HEK293T (cell line): ENCODE results near the gene RYK.

Source experiments
- BHLHE40 ChIP-seq: fragments of 450-650 bp; IDR thresholded peaks from 2 replicates; pipeline ENCODE4 v1.6.1; 2016; ENCODE audit warnings: mild to moderate bottlenecking, moderate library complexity, borderline replicate concordance
- CTBP1 ChIP-seq: fragments of 450-650 bp; IDR thresholded peaks from 2 replicates; pipeline ENCODE4 v1.6.1; 2016; ENCODE audit warnings: borderline replicate concordance
- FOXK2 ChIP-seq: fragments of 450-650 bp; IDR thresholded peaks from 2 replicates; pipeline ENCODE4 v1.6.1; 2016; ENCODE audit warnings: mild to moderate bottlenecking
- SP1 ChIP-seq: fragments of 450-650 bp; IDR thresholded peaks from 2 replicates; pipeline ENCODE4 v1.6.1; 2017
- SUZ12 ChIP-seq: fragments of 450-650 bp; IDR thresholded peaks from 2 replicates; pipeline ENCODE4 v1.6.1; 2016; ENCODE audit warnings: mild to moderate bottlenecking
- ZNF384 ChIP-seq: fragments of 450-650 bp; IDR thresholded peaks from 2 replicates; pipeline ENCODE4 v1.6.1; 2016
- TF ChIP-seq, protein P1 (sequence below): fragments of 450-650 bp; IDR thresholded peaks from 2 replicates; pipeline ENCODE4 v1.6.1; 2016

DNA sequence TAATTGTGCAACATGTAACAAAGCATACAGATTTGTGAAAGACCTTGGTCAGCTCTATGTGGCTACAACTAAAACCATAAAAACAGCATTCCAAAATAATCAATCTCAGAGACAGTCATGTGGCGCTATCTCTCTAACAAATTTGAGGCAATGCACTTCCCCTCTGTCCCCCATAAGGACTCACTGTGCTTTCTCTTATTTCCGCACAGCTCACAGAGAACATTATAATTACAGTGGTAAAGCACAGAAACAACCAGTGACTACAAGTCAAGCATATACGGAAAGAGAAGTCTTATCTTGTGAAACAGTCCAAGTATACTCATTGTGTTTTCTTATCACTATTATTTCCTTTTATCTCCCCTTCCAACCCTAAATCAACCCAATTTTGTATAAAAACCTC is 64.3 kb downstream of the RYK start:
- TF ChIP-seq ZNF384: no peak
- no peak for TF ChIP-seq BHLHE40
- no peak for TF ChIP-seq SP1
- TF ChIP-seq CTBP1: no peak
- TF ChIP-seq, protein P1, sequence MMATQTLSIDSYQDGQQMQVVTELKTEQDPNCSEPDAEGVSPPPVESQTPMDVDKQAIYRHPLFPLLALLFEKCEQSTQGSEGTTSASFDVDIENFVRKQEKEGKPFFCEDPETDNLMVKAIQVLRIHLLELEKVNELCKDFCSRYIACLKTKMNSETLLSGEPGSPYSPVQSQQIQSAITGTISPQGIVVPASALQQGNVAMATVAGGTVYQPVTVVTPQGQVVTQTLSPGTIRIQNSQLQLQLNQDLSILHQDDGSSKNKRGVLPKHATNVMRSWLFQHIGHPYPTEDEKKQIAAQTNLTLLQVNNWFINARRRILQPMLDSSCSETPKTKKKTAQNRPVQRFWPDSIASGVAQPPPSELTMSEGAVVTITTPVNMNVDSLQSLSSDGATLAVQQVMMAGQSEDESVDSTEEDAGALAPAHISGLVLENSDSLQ: no peak
- no peak for TF ChIP-seq SUZ12
- TF ChIP-seq FOXK2: no peak
